ENCODE measurements around the gene SAC3D1.
"Not testable (repeated sequence)": the region's sequence is repeated elsewhere in the genome, so short reads cannot be mapped to it uniquely, and the experiment has no call there.

The SAC3D1 gene

DNA sequence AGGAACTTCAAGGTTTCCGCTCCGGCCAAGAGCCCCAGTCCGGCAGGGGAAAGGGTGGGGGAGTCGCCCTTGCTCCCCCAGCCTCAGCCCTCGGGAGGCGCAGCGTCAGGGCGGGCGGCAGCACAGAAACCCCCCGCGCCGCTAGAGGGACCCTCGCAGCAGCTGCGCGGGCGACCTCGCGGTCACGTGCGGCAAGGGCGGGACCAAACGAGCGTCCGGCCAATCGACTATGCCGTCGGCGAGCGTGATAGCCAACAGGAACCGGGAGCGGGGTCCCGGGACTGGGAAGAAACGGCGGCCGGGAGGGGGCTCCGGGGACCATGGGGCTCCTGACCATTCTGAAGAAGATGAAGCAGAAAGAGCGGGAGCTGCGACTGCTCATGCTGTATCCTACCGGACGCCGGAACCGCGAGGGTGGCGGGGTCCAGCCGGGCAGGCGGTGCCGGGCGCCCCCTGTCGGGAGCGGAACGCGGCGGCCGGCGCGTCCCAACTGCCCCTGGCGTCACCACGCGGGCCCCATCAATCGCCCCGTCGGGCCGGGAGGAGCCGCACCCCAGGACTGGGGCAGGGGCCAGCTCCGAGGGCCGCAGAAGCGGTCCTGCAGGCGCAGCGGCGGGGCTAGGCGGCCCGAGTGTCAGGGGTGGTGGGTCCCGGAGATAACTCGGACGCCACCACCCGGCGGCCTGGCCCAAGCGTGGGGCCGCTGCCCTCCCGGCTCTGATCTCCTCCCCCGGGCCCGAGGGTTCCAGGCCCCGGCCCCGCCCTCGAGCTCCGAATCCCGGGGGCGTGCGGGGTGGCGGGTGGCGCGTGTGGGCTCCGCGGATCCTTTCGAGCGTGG lies 26.9 kb upstream of the SAC3D1 start, which contains the start of gene ARL2:
Gene ARL2 (plus strand): TSS at position 273 of the 838 bp plus-strand sequence. CDS start 48 bp downstream, at position 321.
- TF ChIP-seq ZNF274 (IDR thresholded peaks at IDR 0.05; ENCODE audit: low read depth, low read length): no peak
- H3K4me3 ChIP-seq (ENCODE audit: low read length): peak within 1 kb of the TSS; percentile 80

DNA sequence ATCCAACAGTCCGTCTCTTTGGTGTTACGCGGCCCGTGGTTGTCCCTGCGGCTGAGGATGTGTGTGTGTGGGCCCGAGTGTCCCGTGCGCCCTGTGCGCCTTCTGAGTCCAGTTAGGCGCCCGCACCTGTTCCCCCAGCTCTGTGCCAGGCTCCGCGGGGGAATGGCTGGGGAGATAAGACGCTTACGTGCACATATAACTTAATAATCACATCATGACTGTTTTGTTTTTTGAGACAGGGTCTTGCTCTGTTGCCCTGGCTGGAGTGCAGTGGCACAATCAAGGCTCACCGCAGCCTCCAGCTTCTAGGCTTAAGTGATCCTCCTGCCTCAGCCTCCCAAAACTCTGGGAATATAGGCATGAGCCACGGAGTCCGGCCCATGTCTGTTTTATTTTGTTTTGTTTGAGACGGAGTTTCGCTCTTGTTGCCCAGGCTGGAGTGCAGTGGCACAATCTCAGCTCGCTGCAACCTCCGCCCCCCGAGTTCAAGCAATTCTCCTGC lies 26.2 kb upstream of the SAC3D1 start:
- H3K4me3 ChIP-seq (ENCODE audit: low read length): peak overlapping the region; percentile 80
- no peak for TF ChIP-seq ZNF274 (IDR thresholded peaks at IDR 0.05; ENCODE audit: low read depth, low read length)

DNA sequence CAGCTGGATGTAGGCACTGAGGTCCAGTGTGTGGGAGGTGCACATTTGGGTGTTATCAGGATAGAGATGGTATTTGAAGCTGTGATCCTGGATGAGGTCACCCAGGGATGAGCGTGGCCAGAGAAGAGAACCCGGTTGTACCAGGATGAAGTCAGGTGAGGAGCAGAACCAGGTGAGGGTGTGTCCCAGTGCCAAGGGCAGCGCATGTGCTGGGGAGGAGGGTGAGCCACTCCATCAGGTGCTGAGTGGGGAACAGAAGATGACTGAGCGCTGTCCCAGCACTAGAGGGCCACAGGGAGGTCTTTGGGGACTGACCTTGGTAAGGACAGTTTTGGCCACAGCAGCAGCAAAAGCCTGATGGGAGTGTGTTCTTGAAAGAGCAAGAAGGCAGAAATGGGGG lies 24.3 kb upstream of the SAC3D1 start:
- H3K4me3 ChIP-seq (ENCODE audit: low read length): no peak overlapping the region
- TF ChIP-seq ZNF274 (IDR thresholded peaks at IDR 0.05; ENCODE audit: low read depth, low read length): no peak

DNA sequence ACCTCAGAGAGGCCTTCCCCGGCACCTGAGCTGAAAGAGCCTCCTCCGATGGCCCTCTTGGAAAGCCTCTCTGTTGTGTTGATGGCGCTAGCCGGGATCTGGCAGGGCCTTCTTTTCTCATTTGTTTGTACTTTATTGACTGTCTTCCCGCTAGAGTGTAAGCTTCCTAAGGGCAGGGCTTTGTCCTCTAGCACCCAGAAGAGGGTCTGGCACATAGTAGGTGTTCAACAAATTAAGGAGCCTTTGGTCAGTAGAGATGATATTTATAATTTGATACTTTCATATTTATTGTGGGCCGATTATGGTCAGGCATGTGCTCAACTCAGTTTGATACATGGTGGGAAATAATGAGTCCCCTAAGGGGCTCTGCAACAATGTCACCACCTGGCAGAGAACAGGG lies 23.1 kb upstream of the SAC3D1 start:
- no peak overlapping the region for H3K4me3 ChIP-seq (ENCODE audit: low read length)
- TF ChIP-seq ZNF274 (IDR thresholded peaks at IDR 0.05; ENCODE audit: low read depth, low read length): no peak

DNA sequence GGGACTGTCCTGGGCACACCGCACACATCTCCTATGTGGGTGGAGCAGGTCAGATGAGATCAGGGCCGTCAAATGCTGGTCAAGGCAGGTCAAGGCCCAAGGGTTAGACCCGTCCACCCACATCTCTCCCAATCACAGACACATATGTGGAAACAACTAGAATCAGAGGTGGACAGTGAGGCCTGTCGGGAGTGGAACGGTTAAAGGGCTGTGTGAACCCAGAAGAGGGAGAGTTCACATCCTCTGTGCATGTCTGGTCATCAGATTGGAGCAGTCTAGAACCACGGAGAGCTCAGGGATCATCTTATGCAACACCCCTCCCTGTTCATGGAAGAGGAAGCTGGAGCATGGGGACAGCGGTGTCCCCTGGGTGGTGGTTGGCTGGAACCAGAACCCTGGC lies 21.2 kb upstream of the SAC3D1 start:
- H3K4me3 ChIP-seq (ENCODE audit: low read length): no peak overlapping the region
- TF ChIP-seq ZNF274 (IDR thresholded peaks at IDR 0.05; ENCODE audit: low read depth, low read length): no peak

DNA sequence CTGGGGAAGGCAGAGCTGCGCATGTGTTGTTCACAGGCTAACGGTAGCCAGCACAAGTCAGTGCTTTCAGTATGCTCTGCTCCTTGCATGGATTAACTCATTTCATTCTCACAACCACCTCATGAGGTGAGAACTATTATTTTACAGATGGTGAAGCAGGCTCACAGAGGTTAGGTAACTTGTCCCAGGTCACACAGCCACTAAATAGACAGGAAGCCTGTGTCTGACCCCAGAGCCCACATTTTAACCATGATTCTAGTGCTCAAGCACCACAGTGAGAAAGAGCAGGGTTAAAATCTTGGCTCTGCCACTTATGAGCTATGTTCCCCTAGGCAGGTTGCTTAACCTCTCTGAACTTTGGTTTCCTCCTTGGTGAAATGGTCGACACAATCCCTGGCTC lies 20.0 kb upstream of the SAC3D1 start:
- TF ChIP-seq ZNF274 (IDR thresholded peaks at IDR 0.05; ENCODE audit: low read depth, low read length): no peak
- no peak overlapping the region for H3K4me3 ChIP-seq (ENCODE audit: low read length)

DNA sequence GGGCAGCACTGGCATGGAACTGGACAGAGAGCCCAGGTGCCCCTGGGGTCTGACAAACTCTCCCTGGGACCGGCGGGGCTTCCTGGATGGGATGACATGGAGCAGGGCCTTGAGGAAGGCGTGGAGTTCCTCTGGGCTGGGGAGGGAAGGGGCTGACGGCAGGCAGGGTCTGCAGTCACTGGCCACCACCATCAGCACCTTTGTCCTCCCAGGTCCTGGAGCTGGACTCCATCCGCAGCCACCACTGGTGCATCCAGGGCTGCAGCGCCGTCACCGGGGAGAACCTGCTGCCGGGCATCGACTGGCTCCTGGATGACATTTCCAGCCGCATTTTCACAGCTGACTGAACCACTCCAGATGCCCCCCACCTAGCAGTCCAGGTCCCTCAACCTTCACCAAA lies 19.5 kb upstream of the SAC3D1 start:
- no peak for TF ChIP-seq ZNF274 (IDR thresholded peaks at IDR 0.05; ENCODE audit: low read depth, low read length)
- no peak overlapping the region for H3K4me3 ChIP-seq (ENCODE audit: low read length)

DNA sequence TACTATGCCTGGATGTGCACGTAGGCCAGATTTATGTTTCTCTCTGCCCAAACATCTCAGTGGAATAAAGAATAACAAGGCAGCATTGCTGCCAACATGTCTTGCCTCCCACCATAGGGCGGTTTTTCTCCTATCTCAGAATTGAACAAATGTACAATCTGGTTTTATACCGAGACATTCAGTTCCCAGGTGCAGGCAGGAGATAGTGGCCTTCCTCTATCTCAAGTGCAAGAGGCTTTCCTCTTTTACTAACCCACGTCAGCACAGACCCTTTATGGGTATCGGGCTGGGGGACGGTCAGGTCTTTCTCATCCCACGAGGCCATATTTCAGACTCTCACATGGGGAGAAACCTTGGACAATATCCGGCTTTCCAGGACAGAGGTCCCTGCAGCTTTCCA lies 17.5 kb upstream of the SAC3D1 start:
- not testable (repeated sequence) for H3K4me3 ChIP-seq (ENCODE audit: low read length)

DNA sequence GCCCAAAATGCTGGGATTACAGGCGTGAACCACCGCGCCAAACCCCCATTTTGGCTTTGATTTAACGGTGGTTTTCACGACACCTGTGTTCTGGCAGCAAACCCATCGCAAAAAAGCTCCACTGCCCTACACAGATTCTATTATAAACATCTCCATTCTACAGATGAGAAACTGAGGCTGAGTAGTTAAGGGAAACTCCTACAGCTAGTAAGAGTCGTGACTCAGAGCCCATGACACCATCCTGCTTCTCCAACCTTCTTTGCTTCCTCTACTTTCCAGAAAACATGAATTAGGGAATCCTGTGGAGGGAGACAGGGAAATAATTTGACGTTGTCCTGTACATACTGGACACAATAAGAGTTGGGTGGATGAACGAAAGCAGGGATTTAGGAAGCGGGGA lies 14.2 kb upstream of the SAC3D1 start:
- peak overlapping the region; percentile 60; the same call in 1 of the 2 replicates for H3K4me3 ChIP-seq (ENCODE audit: low read length)
- TF ChIP-seq ZNF274 (IDR thresholded peaks at IDR 0.05; ENCODE audit: low read depth, low read length): no peak

DNA sequence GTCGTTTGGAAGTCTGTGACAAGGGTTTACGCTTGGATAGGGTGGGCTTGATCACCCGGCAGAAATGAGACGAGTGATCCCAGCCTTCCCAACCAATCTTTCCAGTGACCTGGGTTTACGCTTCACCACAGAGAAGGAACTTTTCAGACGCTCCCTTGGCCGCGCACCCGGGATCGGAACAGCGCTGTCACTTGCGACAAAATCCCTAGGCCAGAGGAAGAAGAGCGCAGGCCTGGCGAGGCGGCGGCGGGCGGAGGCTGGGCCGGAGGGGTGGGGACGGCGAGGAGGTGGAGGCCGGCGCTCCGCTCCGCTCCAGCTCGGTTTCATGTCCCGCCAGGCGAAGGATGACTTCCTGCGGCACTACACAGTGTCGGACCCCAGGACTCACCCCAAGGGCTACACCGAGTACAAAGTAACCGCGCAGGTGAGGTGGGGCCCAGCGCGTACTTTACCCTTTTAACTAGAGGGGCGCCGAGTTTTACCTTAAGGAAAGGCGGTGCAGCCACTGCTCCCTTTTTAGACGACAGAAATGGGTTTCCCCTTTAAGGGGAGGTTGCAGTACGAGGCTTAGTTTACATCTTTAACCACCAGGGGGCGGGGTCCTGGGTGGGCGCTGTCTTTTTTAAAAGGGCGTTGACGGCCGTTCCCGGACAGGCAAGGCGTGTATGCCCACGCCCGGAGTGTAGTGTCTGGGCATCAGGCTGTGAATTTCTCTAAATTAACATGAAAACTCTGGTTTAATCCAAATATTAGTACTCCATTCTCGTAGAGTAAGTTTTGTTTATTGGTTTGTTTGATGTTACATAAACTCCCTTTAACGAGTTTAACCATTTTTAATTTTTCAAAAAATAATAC lies 13.6 kb upstream of the SAC3D1 start, which contains the start of gene SNX15:
Gene SNX15 (plus strand): TSS at position 227 of the 855 bp plus-strand sequence. CDS start 99 bp downstream, at position 326.
- no peak for TF ChIP-seq ZNF274 (IDR thresholded peaks at IDR 0.05; ENCODE audit: low read depth, low read length)
- H3K4me3 ChIP-seq (ENCODE audit: low read length): peak within 1 kb of the TSS; percentile 60; the same call in 1 of the 2 replicates

DNA sequence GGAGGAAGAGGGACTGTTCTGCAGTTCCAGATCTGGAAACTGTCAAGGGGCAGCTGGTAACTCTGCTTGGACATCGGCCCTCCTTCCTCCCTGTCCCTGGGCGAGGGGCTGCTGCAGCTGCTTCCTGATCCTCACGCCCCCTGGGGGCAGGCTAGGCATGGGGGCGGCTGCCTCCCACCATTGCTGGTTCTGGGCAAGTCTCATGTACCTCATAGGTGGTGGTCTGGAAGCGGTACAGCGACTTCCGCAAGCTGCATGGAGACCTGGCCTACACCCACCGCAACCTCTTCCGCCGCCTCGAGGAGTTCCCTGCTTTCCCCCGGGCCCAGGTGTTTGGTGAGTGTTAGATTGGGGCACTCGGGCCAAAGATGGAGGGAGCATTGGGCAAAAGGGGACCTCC lies 8.8 kb upstream of the SAC3D1 start:
- no peak overlapping the region for H3K4me3 ChIP-seq (ENCODE audit: low read length)
- TF ChIP-seq ZNF274 (IDR thresholded peaks at IDR 0.05; ENCODE audit: low read depth, low read length): no peak

DNA sequence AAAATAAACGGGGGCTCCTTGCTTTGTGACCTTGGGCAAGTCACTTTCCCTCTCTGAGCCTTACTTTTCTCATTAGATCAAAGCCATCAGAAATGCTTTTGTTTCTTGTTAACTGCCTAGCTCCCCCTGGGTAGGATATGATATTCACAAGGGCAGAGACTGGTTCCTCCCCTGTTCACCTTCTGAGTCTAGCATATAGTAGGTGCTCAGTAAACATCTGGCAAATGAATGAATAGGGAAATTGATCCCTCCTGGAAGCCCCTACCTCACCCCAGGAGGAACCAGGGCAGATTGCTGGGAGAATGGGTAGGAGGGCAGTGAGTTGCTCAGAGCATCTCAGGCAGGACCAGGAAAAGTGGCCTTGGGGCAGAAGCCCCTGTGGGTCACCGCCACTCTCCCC lies 6.6 kb upstream of the SAC3D1 start:
- no peak overlapping the region for H3K4me3 ChIP-seq (ENCODE audit: low read length)
- TF ChIP-seq ZNF274 (IDR thresholded peaks at IDR 0.05; ENCODE audit: low read depth, low read length): no peak

DNA sequence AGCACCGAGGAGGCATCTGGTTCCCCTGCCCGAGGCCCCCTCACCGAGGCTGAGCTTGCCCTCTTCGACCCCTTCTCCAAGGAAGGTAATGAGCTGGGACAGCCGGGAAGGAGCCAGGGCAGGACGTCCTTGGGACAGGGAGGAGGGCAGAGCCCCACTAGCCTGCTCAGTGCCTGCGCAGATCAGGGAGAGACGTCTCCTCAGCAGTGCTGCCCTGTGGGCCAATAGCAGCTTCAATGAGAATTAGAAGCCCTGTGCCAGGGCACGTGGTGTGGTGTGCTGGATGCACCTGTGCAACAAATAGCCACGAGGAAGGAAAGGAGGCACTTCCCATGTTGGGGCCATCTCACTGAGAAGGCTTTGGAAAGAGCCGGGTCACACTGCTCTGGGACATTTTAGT lies 5.4 kb upstream of the SAC3D1 start:
- H3K4me3 ChIP-seq (ENCODE audit: low read length): no peak overlapping the region
- no peak for TF ChIP-seq ZNF274 (IDR thresholded peaks at IDR 0.05; ENCODE audit: low read depth, low read length)

DNA sequence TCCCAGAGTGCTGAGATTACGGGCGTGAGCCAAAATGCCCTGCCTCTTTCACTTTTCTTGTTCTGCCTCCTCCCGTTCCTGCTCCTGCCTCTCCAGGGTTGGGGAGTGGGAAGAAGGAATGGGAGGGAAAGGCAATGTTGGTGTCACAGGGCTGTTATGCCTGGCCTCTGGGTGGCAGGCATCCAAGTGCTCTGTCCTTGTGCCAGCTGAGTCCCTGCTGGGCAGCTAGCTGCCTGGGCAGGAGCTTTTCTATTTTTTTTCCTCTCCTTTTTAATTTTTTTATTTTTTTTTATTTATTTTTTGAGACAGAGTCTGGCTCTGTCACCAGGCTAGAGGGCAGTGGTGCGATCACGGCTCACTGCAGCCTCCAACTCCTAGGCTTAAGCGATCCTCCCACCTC lies 4.1 kb upstream of the SAC3D1 start:
- no peak overlapping the region for H3K4me3 ChIP-seq (ENCODE audit: low read length)
- TF ChIP-seq ZNF274 (IDR thresholded peaks at IDR 0.05; ENCODE audit: low read depth, low read length): no peak

DNA sequence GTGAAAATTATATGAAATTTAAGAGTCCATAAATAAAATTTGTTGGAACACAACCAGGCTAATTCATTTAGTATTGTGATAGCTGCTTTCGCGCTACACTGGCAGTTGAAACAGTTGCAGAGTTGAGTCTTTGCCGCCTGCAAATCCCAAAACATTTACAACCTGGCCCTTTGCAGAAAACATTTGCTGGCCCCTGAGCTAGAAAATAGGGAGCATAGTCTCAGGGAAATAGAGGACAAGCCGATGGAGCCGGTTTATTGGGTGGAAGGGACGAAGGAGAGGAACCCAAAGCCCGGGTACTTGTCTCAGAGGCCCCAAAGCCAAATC lies 527 bp upstream of the SAC3D1 start:
- peak overlapping the region; percentile 64; the same call in 1 of the 2 replicates for H3K4me3 ChIP-seq (ENCODE audit: low read length)
- TF ChIP-seq ZNF274 (IDR thresholded peaks at IDR 0.05; ENCODE audit: low read depth, low read length): no peak

Data from GM08714 (cell line).